GM18909 (cell line): ENCODE data around the gene SRGAP2B.
"Not testable (repeated sequence)": the region's sequence is repeated elsewhere in the genome, so short reads cannot be mapped to it uniquely, and the experiment has no call there.

Experiments used
- ATAC-seq: cut with Tn5 transposase; IDR thresholded peaks from one replicate; pipeline ENCODE4 v1.9.1; 2021; ENCODE audit warnings: mild to moderate bottlenecking; ENCODE audit not compliant: unreplicated experiment, poor library complexity

SRGAP2B gene

DNA sequence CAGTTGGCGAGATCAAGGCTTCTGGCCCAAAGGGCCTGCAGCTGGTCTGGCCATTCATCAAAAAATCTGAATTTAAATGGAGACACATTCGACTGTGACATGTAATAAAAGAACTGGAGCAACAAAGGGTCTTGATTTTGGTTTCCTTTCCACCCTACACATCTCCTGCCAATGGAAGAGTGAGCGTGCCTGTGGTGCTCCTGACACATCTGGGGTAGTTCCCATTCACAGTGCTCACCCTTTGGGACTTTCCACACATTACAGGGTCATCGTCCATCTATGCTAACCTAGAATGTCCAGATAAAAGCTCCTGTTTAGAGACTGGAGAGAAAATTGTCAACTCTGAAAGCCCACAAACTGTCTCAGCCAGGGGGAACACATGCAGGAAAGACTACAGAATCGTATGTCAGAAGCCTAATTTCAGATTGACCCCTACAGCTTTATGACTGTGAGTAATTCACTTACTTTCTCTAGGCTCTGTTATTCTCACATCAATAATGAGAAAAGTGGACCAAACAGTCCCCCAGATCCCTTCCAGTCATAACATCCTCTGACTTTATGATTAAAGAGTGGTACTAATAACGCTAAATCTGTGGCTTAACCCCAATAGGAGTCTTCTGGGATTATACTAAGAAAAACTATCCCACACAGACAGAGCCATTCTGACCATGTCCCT is 46.8 kb downstream of the SRGAP2B start:
- ATAC-seq, result not testable (repeated sequence)

DNA sequence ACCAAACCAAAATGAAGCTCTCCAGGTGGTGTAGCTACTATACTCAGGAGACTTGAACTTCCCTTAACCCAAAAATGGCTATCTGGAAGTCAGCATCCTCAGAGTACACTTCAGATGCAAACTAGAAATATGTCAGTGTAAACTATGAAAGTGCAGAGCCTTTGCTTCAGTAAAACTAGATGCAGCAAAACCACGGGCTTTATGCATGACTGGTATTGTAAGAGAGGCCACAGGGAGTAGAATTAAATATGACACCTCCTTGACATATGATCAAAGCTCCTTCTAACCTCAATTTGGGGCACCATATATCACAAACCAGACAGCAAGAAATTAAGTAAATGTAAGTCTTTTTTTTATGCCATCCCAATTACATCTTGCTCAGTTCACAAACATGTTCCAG is 47.6 kb downstream of the SRGAP2B start:
- peak; percentile 78 for ATAC-seq

DNA sequence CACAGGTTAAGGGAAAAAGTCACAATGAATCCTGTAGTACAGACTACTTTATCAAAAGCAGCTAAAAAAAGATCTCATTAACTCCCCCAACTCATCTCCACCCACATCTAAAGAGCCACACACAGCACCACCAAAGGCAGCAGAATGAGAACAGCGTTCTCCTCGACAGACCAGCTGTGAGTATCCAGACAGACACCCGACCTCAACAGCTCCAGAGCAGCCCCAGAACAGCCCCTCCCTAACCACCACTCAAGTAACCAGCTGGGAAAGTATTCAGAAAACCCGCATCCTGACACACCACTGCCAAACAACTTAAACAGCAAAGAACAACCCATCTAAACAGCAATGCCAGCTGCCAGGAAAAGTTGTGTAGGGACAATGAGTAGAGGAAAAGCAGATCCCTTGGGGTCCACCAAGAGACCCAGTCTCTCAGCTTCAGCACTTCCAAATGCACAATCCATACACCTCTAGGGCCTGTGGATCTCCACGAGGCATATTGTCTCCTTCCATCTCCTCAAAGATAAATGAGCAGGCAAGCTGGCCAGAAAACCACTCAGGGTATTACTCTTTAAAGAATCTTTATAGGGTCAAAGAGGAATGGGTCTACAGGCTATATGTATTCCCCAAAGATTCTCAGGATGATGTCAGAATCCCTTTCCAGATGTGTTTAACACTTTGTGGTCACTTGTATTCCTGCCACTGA is 49.4 kb downstream of the SRGAP2B start:
- not testable (repeated sequence) for ATAC-seq

DNA sequence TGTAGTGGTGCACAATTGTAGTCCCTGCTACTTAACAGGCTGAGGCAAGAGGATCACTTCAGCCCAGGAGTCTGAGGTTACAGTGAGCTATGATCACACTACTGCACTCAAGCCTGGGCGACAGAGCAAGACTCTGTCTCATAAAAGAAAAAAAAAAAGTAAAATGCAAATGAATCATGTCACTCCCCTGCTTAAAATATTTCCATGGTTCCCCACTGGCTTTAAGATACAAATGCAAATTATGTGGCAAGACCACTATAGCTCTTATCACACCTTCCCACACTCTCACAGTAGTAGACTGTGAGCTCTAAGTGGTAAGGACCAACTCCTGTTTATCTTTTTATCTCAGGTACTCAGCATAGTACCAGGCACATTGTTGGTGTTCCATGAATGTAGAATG is 53.6 kb downstream of the SRGAP2B start:
- ATAC-seq, result peak; percentile 90

DNA sequence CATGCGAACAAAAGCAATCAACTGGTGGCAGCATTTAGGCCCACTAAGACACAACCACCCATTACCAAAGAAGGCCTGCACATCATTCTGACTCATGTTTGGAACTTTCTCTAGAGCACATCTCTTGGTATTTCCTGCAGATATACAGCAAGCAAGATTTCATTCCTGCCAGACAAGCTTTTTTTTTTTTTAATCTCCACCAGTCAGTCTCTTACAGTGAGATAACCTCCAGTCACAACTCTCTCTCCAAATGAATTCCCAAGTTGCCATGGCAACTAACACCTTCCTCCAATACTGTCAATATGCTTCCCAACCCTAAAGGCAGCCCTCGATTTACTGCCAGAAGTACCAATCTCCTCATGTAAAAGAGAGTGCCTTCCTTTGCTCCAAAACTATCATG is 59.1 kb downstream of the SRGAP2B start:
- not testable (repeated sequence) for ATAC-seq

DNA sequence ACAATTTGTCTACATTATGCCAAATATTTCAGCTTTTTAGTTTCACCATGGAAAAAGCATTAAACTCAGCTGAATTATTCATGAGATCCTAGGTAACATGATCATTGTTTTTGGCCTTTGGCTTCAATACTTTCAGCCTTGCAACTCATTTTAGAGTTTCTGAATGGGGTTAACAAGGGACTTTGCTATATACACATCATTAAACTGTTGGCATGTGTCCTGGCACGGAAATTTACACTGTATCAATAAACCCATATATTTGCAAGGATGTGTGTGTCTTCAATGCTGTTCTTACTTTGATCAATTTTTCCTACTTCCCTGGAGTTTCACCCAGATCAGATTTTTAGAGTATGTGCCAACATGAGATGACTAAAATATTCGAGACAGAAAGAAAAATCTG is 61.6 kb downstream of the SRGAP2B start:
- not testable (repeated sequence) for ATAC-seq

DNA sequence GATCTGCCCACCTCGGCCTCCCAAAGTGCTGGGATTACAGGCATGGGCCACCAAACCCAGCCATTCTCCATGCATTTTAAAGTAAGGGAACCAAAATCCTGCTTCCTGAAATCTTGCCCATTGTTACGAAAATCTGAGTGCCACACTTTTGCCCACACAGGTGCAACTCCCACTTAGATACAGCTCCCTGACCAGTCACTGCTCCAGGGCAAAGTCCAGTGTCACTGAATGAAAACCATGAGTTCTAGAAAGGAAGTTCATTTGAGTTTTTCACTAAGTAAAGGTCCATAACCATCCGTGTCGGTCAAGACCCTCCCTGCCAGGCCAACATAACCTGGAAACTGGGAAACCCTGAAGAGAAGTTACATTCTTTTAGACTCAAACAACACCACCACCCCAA is 67.9 kb downstream of the SRGAP2B start:
- ATAC-seq, result not testable (repeated sequence)

DNA sequence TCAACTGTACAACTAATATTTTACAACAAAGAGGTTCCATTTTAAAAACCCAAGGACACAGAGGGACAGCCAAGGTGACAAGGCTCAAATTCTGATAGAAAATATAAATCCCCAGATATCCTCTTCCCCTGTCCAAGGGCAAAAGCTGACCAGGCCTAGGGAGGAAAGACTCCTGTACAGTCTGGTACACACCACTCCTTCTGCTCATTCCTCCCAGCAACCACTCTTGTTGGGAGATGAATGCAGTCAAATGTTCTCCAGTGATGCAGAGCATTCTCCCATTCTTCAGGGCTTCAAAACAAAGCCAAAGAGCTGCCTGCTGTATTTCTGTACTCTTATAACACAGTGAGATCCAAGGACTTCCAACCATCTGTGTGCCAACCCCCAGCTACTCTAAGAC is 69.8 kb downstream of the SRGAP2B start:
- not testable (repeated sequence) for ATAC-seq

DNA sequence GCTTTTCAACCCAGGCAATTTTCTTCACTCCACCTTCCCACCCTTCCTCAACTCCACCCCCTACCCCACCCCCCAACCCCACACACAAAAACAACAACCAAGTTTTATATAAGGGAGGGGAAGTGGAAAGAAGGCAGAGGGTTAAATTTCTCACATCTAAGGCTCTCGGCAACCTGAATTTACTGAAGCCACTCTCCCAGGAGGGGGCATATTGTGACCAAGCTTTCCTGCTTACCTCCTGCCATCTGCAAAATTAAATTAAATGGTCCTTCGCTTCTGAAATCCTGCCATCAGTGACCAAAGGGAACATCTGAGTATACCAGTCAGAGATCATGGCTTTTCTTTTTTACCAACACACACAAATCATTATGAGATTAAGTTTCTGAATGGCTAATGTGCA is 72.9 kb downstream of the SRGAP2B start:
- not testable (repeated sequence) for ATAC-seq

DNA sequence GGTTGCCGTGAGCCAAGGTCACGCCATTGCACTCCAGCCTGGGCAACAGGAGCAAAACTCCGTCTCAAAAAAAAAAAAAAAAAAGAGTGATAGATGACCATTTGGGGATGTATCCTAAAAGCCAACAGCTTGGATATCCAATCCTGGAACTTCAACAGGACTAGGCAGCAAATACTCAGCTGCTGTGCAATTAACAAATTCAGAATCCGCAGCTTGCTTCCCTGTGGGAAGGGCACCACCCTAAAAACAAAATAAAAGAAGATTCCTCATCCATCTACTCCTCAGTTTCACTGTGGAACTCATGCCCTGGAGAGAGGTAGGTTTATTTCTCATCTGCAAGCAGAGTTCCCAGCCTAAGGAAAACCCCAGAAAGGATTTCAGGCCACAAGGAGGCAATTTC is 73.4 kb downstream of the SRGAP2B start:
- ATAC-seq, result not testable (repeated sequence)

DNA sequence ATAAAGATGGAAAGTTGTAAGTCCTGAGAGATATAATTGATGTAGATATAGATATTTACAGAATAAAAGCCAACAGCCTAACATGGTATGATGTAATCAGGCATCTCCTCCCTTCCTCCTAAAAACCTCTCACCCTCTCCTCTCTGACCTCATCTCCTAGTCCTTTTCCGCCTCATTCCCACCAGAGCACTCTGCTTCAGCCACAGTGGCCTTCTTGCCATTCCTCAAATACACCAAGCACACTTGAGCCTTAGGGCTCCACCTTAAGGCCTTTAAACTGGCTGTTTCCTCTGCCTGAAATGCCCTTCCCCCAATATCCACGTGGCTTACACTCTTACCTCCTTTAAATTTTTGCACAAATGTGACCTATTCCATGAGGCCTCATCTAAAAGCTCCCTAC is 75.4 kb downstream of the SRGAP2B start:
- ATAC-seq, result not testable (repeated sequence)

DNA sequence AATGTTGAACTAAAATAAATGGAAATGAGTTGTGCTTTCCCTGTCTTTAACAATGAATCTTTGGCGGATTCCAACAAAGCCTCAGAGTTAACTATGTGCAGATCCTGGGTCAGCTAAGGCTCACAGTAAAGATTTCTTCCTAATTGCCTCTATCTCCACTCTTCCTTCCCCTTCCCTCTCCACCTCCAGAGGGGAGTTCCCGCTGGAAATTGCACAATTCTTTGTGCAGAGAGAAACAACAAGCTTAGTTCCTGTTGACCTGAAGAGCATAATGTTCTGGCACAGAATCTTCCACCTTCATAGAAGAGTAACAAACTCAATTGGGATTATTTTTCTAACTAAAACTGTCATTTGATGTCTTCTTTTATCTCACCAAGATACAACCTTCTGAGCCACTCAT is 77.4 kb downstream of the SRGAP2B start:
- not testable (repeated sequence) for ATAC-seq

DNA sequence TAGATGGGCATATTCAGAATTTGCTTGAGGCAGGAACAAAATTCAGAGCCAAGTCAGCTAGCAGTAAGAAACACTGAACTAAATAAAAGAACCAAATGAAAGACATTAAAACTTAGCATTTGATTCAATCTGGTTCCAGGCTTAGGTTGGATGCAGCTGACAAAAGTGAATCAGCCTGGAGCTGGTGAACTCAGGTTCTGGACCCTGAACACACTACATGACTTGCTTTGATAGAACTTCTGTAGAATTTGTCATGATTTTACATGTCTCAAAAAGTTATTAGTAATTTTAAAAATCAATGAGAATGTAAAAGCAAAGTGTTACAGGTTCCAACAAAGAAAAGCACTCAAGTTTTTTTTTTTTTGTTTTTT is 78.7 kb downstream of the SRGAP2B start:
- ATAC-seq, result not testable (repeated sequence)

DNA sequence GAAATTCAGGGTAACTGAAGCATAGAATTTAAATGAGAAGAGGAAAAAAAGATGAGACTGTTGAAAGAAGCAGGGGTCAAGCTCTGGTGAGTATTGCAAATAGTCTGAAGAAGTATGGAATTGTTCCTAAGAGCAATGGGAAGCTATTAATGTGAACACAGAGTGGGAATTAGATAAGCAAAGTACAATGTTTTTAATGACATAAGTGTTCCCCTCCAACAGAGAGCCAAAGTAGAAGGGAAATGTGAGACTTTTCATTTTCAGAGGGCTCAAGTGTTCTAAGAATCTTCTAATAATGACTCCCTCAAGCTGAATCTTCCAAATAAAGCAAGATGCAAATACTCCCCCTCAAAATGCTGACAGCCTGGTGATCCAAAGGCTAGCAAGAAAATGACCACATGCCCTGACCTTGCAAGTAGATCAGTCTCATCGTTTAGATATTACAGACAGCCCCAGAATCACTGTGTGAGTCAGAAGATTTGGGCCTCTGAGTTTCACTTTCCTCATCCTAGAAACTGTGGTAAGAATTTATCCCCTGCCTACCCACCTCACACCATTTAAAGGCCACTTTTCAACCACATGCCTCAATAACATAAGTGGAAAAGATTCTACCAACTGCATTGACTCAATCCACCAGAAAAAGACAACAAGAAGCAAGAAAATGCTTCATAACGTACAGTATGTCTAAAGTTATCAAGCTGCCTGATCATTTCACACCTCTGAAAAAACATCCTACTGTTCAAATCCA is 79.2 kb downstream of the SRGAP2B start:
- peak; percentile 75 for ATAC-seq

DNA sequence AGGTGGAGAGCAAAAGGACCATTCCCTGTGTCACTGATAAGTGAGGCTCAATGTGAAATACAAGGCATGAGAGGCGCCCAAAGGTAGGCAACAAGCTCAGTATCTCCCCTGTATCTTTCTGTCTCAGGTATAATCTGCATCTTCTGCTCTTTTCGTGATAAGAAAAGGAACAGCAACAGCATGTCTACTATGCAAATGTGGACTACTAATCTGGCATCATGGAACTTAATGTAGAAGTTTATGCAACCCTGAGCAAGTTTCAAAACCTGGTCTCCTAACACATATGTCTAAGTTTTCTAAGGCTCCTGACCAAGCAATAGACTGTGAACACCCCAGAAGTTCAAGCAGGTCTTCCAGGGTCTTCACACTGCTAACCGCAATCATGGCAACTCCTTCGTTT is 81.8 kb downstream of the SRGAP2B start:
- ATAC-seq, result peak; percentile 34

DNA sequence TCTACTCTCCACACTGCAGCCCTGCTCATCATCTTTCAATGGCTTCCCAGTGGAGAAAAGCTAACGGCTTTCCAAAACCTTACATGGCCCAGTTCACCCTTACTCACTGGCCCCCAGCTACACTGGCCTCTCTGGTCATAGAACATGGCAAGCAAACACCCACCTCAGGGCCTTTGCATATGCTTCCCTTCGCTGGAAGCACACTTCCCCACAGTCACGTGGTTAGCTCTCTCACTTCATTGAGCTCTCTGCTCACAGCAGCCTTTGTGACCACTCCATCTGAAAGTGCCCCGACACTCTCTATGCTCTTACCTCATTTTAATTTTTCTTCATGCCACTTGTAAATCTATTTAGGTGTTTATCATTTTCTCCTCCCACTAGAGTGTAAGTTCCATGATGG is 83.3 kb downstream of the SRGAP2B start:
- ATAC-seq, result not testable (repeated sequence)

DNA sequence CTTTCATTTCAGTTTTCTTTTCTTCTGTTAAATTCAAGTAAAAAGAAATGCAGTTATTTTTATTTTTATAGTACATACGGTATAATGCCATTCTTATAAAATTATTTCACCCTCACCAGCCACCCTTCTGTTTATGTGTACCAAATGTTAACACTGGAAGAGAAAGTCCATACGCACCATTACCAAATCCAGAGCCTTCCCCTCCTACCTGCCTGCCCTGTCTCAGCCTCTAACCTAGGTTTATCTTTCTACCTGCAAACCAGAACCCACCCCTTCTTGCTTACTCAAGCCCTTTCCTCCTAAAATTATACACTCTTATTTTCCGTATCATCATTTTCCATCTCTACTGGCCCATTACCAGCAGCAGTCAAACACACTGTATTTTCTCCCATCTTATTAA is 84.5 kb downstream of the SRGAP2B start:
- ATAC-seq, result not testable (repeated sequence)

DNA sequence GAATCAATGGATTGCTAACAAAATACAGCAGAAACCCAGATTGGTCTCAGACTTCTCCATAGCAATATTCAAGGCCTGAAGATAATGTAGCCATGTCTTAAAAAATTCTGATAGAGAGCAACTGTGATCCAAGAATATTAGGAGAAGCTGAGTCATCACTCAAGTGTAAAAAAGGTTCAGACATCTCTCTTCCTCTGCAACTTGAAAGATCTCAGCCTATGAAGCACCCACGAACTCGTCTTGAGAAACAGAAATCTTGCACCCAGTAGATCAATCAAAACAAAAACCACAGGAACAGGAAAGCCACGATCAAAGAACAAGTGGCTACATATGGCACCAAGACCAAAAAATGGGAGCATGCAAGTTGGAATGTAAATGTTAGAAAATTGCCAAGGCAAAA is 85.2 kb downstream of the SRGAP2B start:
- ATAC-seq, result not testable (repeated sequence)

DNA sequence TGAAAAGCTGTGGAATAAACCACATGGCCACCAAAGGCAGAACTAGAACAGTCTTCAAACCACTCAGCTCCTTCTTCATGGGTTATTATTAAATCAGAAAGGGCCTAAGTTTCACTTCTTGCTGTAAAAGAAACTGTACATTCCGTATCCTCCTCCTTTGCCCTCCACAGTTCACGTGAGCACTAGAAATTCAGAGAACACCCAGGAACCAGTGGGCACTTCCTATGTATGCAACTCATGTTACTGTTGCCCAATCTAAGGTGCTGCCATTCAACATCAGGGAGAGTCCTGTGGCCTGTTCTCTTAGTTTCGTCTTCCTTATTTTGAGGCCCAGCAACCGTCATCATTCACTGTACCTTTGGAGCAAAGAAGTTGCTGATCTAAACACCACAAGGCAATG is 86.7 kb downstream of the SRGAP2B start:
- ATAC-seq, result peak; percentile 54

DNA sequence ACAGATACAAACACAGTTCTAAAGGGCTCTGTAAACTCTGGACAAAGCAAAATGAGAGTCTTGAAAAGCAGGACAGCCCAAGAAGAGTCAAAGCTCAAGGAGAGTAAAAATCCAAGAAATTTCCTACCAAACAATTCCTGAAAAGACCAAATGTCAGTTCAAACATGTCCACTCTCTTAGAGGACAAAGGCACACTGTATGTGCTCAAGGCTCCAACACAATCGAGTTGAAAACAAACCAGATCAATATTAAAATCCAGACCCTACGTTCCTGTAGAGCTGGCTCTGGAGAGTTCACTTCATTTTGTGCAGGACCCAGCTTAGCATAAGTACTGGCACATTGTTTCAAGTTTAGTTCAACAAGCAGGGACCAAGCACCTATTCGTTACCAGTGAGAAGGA is 90.0 kb downstream of the SRGAP2B start:
- not testable (repeated sequence) for ATAC-seq

DNA sequence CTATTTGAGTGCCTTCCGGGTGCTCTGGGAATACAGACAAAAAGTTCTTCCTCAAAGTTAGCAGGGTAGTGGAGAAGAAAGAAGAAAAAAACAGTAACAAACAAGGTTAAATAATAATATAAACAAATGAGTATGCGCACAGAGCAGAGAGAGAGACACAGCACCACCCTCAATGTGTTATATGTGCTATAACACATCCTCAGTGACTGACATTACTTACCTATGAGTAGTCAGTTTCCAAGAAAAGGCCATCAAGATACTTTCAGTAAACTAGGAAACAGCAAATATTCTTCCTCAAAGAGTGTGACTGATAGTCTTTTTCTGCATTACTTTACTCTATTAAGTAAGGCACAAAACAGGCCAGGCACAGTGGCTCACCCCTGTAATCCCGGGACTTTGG is 93.7 kb downstream of the SRGAP2B start:
- not testable (repeated sequence) for ATAC-seq
